Stimulated activated CD8-positive, alpha-beta memory T cell treated with anti-CD3 and anti-CD28 coated beads, Interleukin-12 subunit alpha, Interleukin-12 subunit beta, amount 100 ng/mL, for 24 hours (primary cell): ENCODE results near the gene VWA5B2.

Source experiments
- DNase-seq: peaks from one replicate; pipeline ENCODE4 v3.0.0-alpha.2; 2020; ENCODE audit errors: extremely low read depth

Gene VWA5B2

DNA sequence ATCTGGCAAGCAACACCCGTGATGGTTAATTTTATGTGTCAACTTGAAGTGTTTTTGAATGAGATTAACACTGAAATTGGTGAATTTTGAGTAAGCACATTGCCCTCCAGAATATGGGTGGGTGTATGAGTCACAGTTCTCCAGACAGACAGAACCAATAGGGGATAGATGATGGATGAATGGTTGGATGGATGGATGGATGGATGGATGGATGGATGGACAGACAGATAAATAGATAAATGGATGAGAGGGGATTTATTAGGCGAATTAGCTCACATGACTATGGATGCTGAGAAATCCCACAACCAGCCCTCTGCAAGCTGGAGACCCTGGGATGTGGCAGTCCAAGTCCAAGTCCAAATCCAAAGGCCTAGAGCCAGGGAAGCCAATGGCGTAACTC, 5.4 kb upstream of the VWA5B2 start:
- no peak for DNase-seq

DNA sequence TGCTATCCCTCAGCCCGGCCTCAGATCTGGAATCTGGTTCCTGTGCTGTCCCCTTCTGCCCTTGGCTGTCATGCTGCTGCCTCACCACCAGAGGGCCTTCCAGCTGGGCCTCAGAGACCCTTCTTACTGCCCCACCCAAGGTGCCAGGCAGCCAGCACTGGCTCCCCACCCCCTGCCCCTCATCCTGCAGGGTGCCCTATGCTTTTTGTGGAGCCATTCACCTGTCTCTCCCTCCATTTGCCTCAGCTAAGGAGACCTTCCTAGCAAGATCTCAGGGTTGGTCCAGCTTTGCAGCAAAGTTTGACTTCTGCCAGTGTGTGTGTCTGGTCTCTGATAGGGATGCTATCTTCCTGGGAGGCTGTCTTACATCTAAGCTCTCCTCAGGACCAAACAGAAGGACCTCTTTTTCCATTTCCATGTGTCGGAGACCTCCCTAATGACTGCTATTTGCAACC, 1.9 kb upstream of the VWA5B2 start:
- no peak for DNase-seq

DNA sequence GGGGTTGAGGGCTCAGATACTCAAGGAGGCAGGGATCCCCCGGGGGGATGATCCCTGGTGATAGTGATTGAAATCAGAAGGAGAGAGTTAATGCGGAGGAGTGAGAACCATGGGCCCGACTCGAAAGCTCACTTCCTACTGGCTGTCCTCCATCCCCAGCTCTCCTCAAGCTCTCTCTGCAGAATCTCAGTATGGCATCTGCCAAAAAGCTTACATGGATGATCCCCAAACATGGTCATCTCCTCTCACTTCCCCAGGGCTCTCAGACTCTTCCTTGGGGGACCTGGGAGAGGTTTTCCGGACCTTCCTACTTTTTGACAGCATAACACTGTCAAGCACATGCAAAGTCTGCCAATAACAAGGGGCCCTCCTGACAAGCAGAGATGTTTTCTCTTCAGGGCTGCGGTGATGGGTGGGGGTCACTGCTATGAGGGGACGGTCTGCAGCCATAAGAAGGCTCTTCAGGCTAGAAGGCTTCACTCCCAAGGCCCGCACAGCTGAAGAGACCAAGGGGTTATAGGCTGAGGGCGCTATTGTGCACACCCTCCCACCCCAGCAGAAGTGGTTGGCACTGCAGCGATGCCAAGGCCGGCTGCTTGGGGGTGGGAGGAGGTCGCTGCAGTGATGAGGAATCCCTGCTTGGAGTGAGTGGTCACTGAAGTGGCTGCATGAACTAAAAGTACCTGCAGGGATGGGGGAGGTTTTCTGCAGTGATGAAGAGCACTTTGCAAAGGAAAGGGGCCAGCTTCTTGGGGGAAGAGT, 828 bp upstream of the VWA5B2 start:
- no peak for DNase-seq

DNA sequence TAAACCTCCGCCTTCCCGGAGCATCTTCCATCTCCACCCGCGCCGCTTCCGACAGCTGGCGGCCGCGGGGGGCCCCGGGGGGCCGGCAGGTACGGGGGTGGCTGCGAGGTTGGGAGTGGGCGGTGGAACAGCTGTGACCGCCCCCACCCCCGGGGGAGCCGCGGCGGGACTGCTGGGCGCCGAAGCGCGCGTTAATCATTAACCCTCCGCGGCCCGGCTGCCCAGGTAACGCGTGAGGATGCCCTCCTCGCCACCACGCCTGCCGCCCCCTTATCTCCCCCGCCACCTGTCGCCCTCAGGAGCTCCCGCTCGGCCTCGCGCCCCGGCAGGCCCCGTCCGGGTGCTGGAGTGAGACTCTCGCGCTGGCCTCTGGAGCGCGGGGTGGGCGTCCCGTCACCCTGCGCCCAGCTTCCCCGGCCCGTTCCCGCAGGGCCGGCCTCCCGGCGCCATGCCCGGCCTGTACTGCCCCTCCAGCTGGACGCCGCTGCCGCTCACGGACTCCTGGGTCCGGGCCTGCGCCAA, 757 bp downstream of the VWA5B2 start:
- no peak for DNase-seq

DNA sequence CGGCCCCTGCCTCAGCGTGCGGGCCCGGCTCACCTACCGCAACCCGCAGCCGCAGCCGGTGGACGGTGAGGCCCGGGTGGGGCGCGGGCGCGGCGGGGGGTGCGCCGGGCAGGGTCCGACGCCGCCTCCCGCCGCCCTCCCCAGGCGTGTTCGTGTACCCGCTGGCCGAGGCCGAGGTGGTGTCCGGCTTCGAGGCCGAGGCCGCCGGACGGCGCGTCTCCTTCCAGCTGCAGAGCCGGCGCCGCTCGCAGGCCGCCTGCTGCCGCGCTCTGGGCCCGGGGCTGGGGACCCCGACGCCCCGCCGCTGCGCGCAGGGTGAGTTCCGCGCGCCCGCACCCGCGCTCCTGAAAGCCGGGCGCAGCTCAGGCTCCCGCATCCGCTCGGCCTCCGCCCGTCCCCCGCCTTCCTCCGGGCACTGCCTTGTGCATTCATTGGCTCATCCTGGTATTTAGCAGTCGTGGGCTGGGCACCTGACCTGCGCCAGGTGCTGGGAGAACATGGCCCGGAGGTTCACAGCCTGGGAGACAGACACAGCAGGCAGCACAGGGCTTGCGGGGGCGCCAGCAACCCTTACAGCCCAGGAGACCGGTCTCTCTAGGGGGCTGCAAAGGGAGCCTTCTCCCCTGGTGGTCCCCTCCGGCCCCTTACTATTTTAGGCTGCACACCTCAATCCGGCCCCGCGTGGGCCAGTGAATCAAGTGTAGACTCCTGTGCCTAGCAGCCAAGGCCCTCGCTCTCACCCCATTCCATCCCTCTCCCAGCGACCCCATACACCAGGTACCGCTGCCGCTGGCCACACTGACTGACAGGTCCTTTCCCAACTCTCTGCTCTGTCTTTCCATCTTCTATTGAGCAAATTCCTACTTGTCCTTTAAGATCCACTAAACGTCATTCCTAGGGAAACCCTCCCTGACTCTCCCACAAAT, 1.5 kb downstream of the VWA5B2 start:
- DNase-seq: no peak

DNA sequence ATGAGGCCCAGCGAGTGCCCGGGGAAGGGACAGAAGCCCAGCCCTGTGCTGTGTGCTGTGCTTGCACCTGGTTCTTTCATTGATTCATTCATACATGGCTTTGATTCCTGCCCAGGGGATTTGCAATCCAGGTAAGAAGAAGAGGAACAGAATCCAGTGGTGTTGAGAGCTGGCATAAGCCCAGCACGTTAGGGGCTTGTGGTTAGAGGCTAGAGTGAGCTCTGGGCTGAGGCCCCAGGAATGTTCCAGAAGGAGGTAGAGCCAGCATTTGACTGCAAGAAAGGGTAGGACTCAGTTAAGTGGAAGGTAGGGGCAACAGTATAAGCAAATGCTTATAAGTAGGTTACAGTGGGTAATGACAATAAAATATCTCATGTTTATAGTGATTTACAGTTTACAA, 2.3 kb downstream of the VWA5B2 start:
- no peak for DNase-seq

DNA sequence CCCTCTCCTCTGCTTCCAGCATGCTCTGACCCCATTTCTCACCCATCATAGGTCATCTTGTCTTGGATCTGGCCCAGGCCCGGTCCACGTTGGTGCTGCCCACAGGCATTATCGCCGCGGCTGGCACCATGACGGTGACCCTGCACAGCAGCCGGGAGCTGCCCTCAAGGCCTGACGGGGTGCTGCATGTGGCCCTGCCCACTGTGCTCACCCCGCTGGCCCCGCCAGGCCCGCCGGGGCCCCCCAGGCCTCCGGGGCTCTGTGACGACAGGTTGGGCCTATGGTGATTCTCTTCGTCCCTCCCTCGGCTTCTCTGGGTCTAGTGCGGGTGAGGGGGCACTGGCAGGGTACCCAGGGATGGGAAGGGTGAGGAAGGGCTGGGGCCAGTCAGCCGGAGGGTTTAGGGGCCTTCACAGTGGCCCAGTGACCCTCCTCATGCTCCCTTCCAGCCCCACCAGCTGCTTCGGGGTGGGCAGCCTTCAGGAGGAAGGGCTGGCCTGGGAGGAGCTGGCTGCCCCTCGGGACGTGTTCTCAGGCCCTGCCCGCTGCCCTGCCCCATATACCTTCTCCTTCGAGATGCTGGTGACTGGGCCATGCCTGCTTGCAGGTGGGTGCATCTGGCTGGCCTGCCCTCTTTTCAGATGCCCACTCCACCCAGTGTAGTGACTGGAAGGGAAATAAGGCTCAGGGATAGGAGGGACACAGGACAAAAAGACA, 3.9 kb downstream of the VWA5B2 start:
- DNase-seq: no peak

DNA sequence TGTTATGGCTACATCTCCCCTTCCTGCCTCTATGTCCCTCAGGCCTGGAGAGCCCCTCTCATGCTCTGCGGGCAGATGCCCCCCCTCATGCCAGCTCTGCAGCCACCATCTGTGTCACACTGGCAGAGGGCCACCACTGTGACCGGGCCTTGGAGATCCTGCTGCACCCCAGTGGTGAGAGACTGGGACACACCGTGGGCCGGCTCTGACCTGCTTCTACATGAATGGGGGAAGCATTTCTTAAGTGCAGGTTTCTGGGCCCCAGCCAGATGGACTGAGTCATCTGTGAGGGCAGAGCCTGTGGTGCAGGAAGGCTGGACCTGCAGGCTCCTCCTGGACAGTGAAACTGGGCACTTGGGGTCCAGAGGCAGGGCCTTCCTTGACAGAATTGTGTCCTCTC, 4.8 kb downstream of the VWA5B2 start:
- DNase-seq: no peak

DNA sequence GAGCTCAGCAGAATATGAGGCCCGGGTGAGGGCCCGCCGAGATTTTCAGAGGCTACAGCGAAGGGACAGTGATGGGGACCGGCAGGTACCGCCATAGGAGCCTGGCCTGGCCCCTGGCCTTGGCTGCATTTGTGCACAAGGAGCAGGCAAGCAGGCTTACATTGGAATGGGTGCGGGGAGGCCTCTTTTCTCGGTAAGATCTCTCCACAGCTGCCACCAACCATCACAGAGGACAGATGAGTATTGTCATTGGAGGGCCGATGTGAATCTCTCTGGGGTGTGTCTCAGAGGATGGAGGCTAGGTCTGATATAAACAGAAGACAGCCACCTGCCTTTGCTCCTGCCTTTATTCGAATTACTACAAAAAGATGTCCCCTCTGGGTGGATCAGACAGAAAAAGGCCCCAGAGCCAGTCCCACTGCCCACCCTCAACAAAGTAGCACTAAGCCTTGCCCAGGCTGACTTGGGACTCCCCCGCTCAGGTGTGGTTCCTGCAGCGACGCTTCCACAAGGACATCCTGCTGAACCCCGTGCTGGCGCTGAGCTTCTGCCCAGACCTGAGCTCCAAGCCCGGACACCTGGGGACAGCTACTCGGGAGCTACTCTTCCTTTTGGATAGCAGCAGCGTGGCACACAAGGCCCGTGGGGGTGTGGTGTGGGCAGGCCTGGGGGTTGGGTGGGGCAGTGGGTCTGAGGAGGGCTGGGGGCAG, 5.4 kb downstream of the VWA5B2 start:
- DNase-seq: no peak

DNA sequence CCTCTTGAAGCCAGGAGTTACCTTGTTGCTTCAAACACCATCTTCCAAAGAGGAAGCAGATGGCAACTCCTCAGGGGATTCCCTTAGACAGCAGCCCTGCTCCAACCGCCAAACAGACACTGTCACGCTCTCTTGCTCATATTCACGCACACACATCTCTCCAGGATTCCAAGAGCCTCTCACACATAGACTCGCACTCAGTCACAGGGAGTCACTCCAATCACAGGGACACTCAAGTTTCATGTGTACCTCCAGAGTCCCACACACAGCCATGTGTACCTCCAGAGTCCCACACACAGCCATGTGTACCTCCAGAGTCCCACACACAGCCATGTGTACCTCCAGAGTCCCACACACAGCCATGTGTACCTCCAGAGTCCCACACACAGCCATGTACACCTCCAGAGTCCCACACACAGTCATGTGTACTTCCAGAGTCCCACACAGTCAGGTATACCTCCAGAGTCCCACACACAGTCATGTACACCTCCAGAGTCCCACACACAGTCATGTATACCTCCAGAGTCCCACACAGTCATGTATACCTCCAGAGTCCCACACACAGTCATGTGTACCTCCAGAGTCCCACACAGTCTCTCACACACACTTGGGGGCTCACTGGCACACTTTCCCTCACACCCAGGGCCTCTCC, 6.1 kb downstream of the VWA5B2 start:
- no peak for DNase-seq

DNA sequence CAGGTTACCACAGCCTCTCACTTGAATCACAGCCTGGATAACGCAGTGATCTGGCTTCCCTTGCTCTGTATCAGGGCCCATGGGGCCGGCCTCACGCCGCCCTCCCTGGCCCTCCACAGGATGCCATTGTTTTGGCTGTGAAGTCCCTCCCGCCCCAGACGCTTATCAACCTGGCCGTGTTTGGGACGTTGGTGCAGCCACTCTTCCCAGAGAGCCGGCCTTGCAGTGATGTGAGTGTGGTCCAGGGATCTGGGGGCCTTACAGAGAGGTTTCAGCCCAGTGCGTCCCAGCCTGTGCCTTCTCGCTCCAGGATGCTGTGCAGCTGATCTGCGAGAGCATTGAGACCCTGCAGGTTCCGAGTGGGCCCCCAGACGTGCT, 6.6 kb downstream of the VWA5B2 start:
- no peak for DNase-seq

DNA sequence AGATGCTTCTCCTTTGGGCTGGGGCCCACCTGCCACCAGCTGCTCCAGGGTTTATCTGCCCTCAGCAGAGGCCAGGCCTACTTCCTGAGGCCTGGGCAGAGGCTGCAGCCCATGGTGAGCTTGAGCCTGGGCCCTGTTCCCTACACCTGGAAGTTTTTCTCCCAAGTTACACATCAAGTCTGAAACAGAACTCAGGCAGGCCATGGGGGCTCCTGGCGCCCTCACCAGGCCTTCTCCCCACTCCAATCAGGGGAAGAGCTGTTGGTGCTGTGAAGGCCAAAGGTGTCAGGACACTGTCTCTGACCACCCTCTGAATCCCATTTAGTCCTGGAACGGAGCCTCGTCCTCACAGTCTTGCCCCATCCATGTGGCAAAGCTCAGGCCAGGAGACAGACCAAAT, 7.3 kb downstream of the VWA5B2 start:
- DNase-seq: no peak

DNA sequence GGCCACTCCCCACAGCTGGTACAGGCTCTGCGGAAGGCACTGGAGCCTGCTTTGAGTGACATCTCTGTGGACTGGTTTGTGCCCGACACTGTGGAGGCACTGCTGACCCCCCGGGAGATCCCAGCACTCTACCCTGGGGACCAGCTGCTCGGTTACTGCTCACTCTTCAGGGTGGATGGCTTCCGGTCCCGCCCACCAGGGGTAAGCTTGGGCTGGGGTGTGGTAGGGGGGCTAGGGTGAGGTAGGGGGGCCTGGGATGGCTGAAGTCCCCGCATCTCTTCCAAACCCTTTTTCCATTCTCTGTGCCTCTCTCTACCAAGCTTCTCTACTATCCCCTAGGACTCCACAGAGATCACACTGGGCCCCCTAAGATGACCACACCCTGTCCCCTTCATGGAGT, 7.8 kb downstream of the VWA5B2 start:
- DNase-seq: no peak

DNA sequence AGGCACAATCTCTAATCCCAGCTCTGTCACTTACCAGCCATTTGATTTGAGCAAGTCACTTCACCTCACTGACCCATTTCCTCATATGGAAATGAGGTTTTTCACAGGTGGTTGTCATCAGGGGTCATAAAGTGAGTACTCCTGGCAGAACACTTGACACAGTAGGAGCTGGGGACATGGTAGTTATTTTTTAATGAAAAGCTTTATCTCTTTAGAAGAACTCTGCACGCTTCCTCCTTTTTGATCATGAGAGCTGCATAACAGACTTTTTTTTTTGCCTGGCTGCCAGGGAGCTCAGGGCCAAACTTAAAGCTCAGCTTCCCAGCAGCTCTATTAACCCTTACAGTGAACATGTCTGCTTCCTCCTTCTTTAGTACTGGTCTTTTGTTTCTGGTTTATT, 8.4 kb downstream of the VWA5B2 start:
- no peak for DNase-seq

DNA sequence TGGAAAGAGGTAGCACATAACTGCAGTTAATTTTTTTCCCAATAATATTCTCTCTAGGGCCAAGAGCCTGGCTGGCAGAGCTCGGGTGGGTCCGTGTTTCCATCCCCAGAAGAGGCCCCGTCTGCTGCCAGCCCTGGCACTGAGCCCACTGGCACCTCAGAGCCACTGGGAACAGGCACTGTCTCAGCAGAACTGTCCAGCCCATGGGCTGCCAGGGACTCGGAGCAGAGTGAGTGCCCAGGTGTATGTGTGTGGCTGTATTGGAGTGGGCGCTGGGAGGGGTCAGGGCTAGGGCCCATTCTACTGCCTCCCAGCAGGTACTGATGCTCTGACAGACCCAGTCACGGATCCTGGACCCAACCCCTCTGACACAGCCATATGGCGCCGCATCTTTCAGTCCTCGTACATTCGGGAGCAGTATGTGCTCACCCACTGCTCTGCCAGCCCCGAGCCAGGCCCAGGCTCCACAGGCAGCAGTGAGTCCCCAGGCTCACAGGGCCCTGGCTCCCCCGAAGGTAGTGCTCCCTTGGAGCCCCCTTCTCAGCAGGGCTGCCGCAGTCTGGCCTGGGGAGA, 8.9 kb downstream of the VWA5B2 start:
- DNase-seq: no peak

DNA sequence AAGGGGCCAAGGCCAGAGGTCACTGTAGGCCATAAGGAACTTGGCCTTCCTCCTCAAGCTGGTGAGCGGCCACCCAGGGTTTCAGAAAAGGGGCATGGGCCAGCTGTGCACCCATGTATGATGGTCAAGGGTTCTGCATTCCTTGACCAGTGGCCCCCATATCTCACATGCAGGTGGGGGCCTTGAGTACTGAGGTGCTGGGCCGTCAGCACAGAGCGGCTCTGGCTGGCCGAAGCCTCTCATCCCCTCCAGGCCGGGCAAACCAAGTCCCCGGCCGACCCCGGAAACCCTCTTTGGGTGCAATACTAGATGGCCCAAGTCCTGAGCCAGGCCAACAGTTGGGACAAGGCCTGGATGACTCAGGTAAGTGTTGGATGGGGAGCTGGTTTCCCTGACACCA, 9.8 kb downstream of the VWA5B2 start:
- DNase-seq: no peak

DNA sequence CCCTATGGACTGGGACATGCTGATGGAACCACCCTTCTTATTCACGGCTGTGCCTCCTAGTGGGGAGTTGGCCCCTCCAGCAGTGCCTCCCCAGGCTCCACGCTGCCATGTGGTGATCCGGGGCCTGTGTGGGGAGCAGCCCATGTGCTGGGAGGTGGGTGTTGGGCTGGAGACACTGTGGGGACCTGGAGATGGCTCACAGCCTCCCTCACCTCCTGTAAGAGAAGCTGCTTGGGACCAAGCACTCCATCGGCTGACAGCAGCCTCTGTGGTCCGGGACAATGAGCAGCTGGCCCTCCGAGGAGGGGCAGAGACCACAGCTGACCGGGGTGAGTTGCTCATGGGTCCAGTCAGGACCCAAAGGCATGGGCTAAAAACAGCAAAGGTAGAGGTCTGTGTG, 10.3 kb downstream of the VWA5B2 start:
- DNase-seq: no peak

DNA sequence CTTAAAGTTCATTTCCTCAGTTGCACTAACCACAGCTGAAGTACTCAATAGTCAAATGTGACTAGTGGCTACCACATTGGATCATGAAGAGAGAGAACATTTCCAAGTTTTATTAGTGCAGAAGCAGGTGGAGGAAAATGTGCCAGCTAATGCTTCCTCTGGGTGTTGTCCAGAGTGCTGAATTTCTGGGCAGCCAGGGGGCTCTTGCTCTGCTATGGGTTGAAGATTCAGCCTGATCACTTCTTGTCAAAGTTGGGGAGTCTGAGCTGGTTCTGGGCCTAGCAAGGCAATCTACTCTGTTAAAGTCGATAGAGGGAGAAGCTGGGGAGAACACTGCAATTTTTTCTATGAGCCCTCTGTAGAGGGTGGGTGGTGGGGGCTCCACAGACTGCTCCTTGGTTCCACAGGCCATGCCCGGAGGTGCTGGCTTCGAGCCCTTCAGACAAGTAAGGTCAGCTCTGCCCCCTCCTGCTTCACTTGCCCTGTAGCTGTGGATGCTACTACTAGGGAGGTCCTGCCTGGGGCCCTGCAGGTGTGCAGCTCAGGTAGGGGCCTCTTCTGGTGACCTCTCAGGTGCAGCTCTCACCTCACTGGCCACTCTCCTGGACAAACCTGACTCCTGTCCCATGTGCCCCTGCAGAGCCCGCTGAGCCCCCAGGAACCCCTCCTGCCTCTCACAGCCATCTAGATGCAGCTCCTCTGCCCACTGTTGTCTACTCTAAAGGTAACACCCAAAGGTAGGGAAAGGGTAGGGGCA, 11.2 kb downstream of the VWA5B2 start:
- DNase-seq: no peak

DNA sequence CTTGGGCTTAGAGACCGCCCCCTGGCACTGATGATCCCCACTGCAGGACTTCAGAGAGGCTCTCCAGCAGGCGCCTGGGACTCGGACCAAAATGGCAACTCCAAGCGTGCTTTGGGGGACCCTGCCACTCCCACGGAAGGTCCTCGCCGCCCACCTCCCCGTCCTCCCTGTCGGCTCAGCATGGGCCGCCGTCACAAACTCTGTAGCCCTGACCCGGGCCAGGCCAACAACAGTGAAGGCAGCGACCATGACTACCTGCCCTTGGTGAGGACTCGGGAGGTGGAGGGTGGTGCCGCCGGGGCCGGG, 11.7 kb downstream of the VWA5B2 start:
- DNase-seq: no peak
